Activated T-helper 2 cell treated with anti-CD3 and anti-CD28 coated beads, Interferon-gamma antibody, Interleukin-2, Interleukin-4, amounts not matched to agents 10 μg/mL and 5 μg/mL and 100 μg/mL, durations not matched to agents 14 hours and 24 hours and 36 hours (primary cell): ENCODE data around the gene PPM1M. TPM values are rescaled to one million over a fixed set of nuclear protein-coding genes. Genes with fewer than 3 reads are reported as not detected.

Source experiments
- DNase-seq: peaks from one replicate; pipeline ENCODE4 v3.0.0; 2021; ENCODE audit warnings: low spot score
- H3K27ac Mint-ChIP-seq: one replicate; pipeline ENCODE4 v1.8.0; 2021; ENCODE audit warnings: mixed read lengths
- H3K27me3 Mint-ChIP-seq: one replicate; pipeline ENCODE4 v1.8.0; 2021; ENCODE audit warnings: low read depth, mixed read lengths
- H3K36me3 Mint-ChIP-seq: one replicate; pipeline ENCODE4 v1.8.0; 2021; ENCODE audit warnings: low read depth, mixed read lengths
- H3K4me1 Mint-ChIP-seq: one replicate; pipeline ENCODE4 v1.8.0; 2021; ENCODE audit warnings: low read depth, mixed read lengths
- H3K4me3 Mint-ChIP-seq: one replicate; pipeline ENCODE4 v1.8.0; 2021; ENCODE audit warnings: low read depth, mild to moderate bottlenecking, moderate library complexity, mixed read lengths
- H3K9me3 Mint-ChIP-seq: one replicate; pipeline ENCODE4 v1.8.0; 2021; ENCODE audit warnings: mixed read lengths
- intact Hi-C: fragments of 100-400 bp; cut with micrococcal nuclease; formaldehyde crosslinking; loops from one replicate; pipeline ENCODE4 v1.15.1; 2023
- total RNA-seq: library from RNA; stranded (reverse); gene quantifications from 2 replicates; pipeline ENCODE4 v1.2.3, GENCODE V29; 2022

Gene PPM1M
- total RNA-seq, 1 donor from 2014 or later, result 46.4 TPM

- Mint-ChIP-seq H3K27ac (no peak overlapping the region), H3K27me3 (no peaks in the 10 kb centered on the region), H3K9me3 (no peaks in the 10 kb centered on the region), H3K4me1 (peaks cover 29% of the 10 kb centered on the region), H3K36me3 (peaks cover 38% of the 10 kb centered on the region), H3K4me3 (no peak overlapping the region)
- no peak for DNase-seq
- intact Hi-C loops, result no loop called here
These were observed 17.8 kb upstream of the PPM1M start for GRCh38 chr3:52227766-52228165.

GRCh38 chr3:52228266-52228665 lies 17.3 kb upstream of the PPM1M start:
- Mint-ChIP-seq H3K36me3 (peaks cover 39% of the 10 kb centered on the region), H3K27me3 (no peaks in the 10 kb centered on the region), H3K27ac (no peak overlapping the region), H3K4me3 (no peak overlapping the region), H3K9me3 (no peaks in the 10 kb centered on the region), H3K4me1 (peaks cover 28% of the 10 kb centered on the region)
- DNase-seq, result no peak
- intact Hi-C loops, result no loop called here

GRCh38 chr3:52228751-52229291 lies 16.7 kb upstream of the PPM1M start:
- Mint-ChIP-seq H3K27me3 (no peaks in the 10 kb centered on the region), H3K4me1 (peaks cover 28% of the 10 kb centered on the region), H3K27ac (no peak overlapping the region), H3K4me3 (no peak overlapping the region), H3K36me3 (peaks cover 43% of the 10 kb centered on the region), H3K9me3 (no peaks in the 10 kb centered on the region)
- intact Hi-C loops, result no loop called here
- no peak for DNase-seq

GRCh38 chr3:52229656-52230055 lies 15.9 kb upstream of the PPM1M start:
- Mint-ChIP-seq H3K9me3 (no peaks in the 10 kb centered on the region), H3K36me3 (peaks cover 45% of the 10 kb centered on the region), H3K4me1 (peaks cover 29% of the 10 kb centered on the region), H3K27me3 (no peaks in the 10 kb centered on the region), H3K4me3 (no peak overlapping the region), H3K27ac (no peak overlapping the region)
- no peak for DNase-seq
- intact Hi-C loops, result no loop called here

- H3K36me3 Mint-ChIP-seq, result peaks cover 47% of the 10 kb centered on the region
- H3K27me3 Mint-ChIP-seq, result no peaks in the 10 kb centered on the region
- intact Hi-C loops, result no loop called here
- no peak overlapping the region for H3K4me3 Mint-ChIP-seq
- DNase-seq, result no peak
- H3K4me1 Mint-ChIP-seq, result peaks cover 26% of the 10 kb centered on the region
- H3K27ac Mint-ChIP-seq, result no peak overlapping the region
- H3K9me3 Mint-ChIP-seq, result no peaks in the 10 kb centered on the region
These were observed 15.1 kb upstream of the PPM1M start for GRCh38 chr3:52230461-52230860.

DNA sequence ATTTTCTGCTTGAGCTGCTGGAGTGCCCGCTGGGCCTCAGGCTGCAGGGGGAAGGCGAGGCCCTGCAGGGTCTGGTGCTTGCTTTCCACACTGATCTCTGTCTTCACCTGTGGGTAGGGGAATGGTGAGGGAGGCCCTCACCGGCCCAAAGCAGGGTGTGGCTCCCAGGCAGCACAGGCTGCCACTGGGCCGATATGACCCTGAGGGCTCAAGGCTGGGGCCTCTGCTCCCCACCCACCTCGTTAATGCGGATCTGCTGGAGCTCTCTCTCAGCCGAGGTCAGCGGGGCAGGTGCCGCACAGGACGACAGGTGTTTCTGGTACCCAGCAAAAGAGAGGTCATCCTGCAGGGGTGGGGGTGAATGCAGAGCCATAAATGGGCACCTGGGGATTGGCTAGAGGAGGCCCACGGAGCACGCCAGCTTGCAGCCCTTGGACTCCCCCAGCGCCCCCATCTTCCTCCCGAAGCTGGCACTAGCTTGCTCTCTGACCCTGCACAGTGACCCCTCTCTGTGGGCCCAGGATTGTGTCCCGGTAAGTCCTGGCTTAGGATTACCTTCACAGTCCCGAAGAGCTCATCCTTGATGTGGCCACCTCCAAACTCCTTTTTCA lies 14.6 kb upstream of the PPM1M start:
- H3K36me3 Mint-ChIP-seq, result peaks cover 52% of the 10 kb centered on the region
- no peak for DNase-seq
- intact Hi-C loops, result loop anchor here (1.0 kb wide), 1 partner anchor 108 kb away; no protein-coding TSS in a partner anchor
- H3K27ac Mint-ChIP-seq, result no peak overlapping the region
- H3K9me3 Mint-ChIP-seq, result no peaks in the 10 kb centered on the region
- no peaks in the 10 kb centered on the region for H3K27me3 Mint-ChIP-seq
- H3K4me1 Mint-ChIP-seq, result peaks cover 21% of the 10 kb centered on the region
- H3K4me3 Mint-ChIP-seq, result no peak overlapping the region

DNA sequence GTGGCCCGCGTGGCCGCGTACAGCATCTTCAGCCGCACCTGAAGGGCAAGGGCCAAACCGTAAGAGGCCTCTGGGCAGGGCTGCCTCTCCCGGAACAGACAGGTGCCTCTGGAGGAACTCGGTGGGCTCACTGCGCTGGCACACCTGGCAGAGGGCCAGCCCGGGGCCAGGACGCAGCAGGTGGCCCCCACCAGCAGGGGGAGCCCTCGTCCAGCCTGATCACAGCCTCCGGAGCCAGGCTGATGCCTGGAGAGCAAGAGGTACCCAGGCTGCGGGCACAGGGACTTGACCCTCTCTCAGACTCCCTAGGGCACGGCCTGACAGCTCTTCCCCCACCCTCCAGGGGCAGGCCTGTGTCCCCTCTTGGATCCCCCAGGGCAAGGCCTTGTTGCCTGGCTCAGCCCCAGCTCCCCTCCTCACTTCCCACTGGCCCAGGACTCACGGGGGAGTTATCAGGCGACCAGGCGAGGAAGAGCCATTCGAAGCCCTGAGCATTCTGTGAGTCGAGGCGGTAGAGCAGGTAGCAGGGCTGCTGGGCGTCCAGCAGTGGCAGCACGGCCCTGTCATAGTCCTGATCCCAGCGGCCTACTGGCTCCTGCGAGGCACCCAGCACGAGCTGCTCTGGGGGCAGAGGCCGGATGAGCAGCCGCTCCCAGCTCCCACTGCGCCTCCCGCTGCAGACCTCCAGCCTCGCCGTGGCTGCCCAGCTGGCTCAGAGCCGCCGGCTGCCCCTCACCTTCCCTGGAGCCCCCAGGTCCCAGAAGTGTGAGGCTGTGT lies 13.9 kb upstream of the PPM1M start:
- peak overlapping the region; percentile 63 for H3K27ac Mint-ChIP-seq
- peak; percentile 75 for DNase-seq
- no peaks in the 10 kb centered on the region for H3K9me3 Mint-ChIP-seq
- H3K4me1 Mint-ChIP-seq, result peaks cover 19% of the 10 kb centered on the region
- peaks cover 52% of the 10 kb centered on the region for H3K36me3 Mint-ChIP-seq
- H3K4me3 Mint-ChIP-seq, result no peak overlapping the region
- intact Hi-C loops, result loop anchor here (1.0 kb wide), 1 partner anchor 108 kb away; no protein-coding TSS in a partner anchor
- H3K27me3 Mint-ChIP-seq, result no peaks in the 10 kb centered on the region

- H3K27ac Mint-ChIP-seq, result no peak overlapping the region
- H3K9me3 Mint-ChIP-seq, result no peaks in the 10 kb centered on the region
- no peak overlapping the region for H3K4me3 Mint-ChIP-seq
- H3K4me1 Mint-ChIP-seq, result peaks cover 21% of the 10 kb centered on the region
- DNase-seq, result no peak
- peaks cover 52% of the 10 kb centered on the region for H3K36me3 Mint-ChIP-seq
- intact Hi-C loops, result no loop called here
- H3K27me3 Mint-ChIP-seq, result no peaks in the 10 kb centered on the region
These were observed 13.1 kb upstream of the PPM1M start for GRCh38 chr3:52232279-52233107.

DNA sequence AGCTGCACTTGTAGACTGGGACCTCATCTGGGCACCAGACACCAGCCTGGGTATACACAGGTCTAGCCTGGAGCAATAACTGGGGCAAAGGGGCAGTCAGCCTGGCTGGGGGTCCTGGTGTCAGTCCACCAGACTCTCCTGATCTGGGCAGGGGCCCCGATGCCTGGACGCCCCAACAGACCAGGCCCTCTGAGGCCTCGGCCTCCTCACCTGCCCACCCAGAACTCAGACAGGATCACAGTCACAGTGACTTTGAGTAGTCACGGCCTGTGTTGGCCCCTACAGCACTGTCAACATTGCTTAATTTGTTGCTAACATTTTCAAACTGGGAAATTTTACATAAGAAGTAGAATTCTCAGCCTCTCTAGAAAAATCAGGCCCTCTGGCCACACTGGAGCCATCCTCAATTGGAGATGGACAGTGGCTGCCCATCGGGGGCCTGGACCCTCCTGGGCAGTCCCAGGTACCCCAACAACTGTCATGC lies 12.4 kb upstream of the PPM1M start:
- H3K4me3 Mint-ChIP-seq, result no peak overlapping the region
- intact Hi-C loops, result no loop called here
- peaks cover 48% of the 10 kb centered on the region for H3K36me3 Mint-ChIP-seq
- H3K9me3 Mint-ChIP-seq, result no peaks in the 10 kb centered on the region
- H3K27me3 Mint-ChIP-seq, result no peaks in the 10 kb centered on the region
- H3K27ac Mint-ChIP-seq, result peak overlapping the region; percentile 17
- peaks cover 26% of the 10 kb centered on the region for H3K4me1 Mint-ChIP-seq
- no peak for DNase-seq

DNA sequence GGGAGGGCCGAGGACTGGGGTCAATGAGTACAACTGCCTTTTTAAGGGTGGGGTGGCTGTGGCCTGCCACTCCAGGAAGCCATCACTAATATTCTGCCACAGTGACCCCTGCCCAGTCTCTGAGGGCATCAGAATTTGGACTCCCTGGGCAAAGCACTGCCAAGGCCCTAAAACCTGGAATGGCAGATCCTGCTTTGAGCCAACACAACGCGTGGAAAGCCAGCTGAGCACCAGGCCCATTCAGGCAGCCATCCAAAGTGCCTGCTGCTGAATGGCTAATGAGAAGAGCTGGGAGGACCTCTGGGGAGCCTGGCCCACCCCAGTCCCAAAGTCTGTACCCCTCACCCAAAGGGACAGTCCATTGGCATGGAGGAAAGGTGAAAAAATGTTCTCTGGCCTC lies 11.6 kb upstream of the PPM1M start:
- Mint-ChIP-seq H3K27ac (no peak overlapping the region), H3K9me3 (no peaks in the 10 kb centered on the region), H3K4me3 (no peak overlapping the region), H3K27me3 (no peaks in the 10 kb centered on the region), H3K4me1 (peaks cover 30% of the 10 kb centered on the region), H3K36me3 (peaks cover 48% of the 10 kb centered on the region)
- DNase-seq, result no peak
- intact Hi-C loops, result no loop called here

DNA sequence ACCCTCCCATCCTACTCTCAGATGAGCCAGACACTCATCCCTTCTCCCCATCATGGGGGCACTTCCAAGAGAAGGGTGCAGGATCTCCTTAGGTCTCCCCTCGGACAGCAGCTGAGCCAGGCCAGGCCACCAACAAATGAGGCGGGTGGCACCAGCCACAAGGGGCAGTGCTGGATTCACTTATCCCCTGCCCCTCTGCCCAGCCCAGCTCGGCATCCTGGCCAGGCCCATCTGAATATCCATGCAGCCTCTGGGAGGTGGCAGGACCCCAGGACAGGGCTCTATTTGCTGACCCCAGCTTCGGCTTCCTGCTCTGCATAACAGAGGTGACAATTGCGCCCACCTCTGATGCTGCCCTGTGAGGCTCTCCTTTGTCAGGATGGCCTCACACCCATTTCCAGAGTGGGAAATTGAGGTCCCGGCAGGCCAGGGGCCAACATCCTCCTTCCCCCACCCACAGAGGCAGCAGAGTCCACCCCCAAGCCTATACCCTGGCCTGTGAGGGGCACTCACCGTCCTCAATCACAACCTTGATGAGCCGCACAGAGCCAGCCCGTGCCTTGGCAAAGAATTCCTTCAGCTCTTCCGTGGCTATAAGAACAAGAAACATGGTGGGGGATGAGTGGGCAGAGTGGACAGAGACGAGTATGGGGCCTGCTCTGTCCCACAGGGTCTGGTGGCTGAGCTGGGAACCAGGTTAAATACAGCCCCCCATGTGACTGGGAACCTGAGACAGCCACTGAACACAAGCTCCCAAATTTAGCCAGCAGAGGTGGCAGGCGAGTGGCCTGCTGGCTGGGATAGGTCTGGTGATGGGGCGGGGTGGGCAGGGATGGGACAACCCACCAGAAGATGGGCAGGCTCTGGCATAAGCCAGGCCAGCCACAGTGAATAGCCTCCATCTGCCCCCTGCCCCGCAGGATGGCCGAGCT lies 10.8 kb upstream of the PPM1M start:
- H3K36me3 Mint-ChIP-seq, result peaks cover 46% of the 10 kb centered on the region
- H3K27me3 Mint-ChIP-seq, result no peaks in the 10 kb centered on the region
- no peak overlapping the region for H3K27ac Mint-ChIP-seq
- DNase-seq, result no peak
- intact Hi-C loops, result no loop called here
- no peak overlapping the region for H3K4me3 Mint-ChIP-seq
- H3K9me3 Mint-ChIP-seq, result no peaks in the 10 kb centered on the region
- H3K4me1 Mint-ChIP-seq, result peaks cover 31% of the 10 kb centered on the region

GRCh38 chr3:52236424-52236886 lies 9.1 kb upstream of the PPM1M start:
- H3K27me3 Mint-ChIP-seq, result no peaks in the 10 kb centered on the region
- H3K9me3 Mint-ChIP-seq, result no peaks in the 10 kb centered on the region
- intact Hi-C loops, result no loop called here
- peaks cover 45% of the 10 kb centered on the region for H3K36me3 Mint-ChIP-seq
- H3K4me1 Mint-ChIP-seq, result peaks cover 43% of the 10 kb centered on the region
- peak overlapping the region; percentile 38 for H3K27ac Mint-ChIP-seq
- DNase-seq, result no peak
- H3K4me3 Mint-ChIP-seq, result peak overlapping the region; percentile 13
